GM18867 (cell line): ENCODE data around the gene GPRIN2.

ENCODE experiments used
- ATAC-seq: cut with Tn5 transposase; IDR thresholded peaks from one replicate; pipeline ENCODE4 v1.9.1; 2021; ENCODE audit warnings: mild to moderate bottlenecking, moderate library complexity; ENCODE audit not compliant: unreplicated experiment

The GPRIN2 gene

DNA sequence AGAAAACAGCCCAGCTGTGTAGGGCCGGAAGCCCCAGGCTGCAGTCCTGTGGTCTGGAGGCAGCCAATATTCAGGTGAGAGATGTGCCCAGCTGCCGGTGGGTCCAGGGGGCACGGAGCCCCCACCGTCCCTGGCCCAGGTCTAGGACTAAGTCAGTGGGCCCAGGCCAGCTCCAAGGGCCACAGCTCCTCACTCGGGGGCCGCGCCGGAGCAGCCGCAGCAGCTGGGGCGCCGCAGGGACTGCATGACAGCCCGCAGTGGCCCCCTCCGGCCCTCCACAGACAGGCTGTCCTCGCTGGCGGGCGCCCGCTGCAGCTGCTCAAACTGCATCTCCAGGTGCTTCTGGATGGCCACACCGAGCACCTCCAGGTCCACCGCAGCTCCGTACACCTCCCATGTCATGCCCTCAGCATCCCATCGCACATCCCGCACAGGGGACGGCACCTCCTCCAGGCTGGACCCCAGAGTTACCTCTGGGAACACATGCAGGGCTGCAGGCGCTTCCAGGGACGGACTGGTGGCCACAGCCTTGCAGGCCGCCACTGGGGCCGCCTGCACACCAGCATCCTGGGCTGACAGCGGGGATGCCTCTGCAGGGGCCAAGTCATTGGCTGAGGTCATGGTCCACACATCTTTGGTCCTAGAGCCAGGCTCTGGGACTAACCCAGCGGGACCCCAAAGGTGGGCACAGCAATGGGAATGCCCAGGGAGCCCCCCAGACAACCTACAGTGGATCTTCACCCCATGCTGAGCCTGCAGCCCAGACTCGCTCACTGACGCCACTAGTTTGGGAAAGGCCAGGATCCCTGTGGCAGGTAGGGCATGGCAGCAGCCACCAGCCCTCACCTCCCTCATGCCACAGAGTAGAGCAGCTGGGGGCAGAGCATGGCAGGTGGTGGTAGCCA is 7.0 kb downstream of the GPRIN2 start:
- no peak for ATAC-seq

DNA sequence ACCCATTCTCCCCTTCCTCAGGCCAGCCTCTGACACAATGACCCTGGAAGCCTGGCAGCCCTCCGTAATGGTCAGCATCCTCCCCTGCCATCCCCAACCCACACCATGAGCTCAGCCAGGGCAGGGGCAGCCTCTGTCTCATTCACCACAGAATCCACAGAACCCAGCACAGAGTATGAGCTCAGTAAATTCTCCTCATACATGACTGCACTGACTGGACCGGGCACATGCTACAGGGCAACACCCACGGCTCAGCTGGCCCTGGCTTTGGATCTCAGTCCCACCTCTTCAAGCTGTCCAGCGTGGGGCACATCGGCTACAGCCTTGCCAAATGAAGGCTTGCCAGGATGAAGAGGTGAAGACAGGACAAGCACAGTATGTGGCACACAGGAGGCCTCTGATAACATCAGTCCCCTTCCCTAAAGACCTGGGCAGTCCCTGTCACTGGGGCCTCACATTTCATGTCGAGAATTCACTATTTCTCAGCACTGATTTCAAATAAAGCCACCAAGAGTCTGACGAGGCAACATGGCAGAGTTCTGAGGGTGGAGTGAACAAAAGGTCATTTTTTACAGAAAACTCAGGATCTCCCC is 7.9 kb downstream of the GPRIN2 start:
- ATAC-seq = no peak

DNA sequence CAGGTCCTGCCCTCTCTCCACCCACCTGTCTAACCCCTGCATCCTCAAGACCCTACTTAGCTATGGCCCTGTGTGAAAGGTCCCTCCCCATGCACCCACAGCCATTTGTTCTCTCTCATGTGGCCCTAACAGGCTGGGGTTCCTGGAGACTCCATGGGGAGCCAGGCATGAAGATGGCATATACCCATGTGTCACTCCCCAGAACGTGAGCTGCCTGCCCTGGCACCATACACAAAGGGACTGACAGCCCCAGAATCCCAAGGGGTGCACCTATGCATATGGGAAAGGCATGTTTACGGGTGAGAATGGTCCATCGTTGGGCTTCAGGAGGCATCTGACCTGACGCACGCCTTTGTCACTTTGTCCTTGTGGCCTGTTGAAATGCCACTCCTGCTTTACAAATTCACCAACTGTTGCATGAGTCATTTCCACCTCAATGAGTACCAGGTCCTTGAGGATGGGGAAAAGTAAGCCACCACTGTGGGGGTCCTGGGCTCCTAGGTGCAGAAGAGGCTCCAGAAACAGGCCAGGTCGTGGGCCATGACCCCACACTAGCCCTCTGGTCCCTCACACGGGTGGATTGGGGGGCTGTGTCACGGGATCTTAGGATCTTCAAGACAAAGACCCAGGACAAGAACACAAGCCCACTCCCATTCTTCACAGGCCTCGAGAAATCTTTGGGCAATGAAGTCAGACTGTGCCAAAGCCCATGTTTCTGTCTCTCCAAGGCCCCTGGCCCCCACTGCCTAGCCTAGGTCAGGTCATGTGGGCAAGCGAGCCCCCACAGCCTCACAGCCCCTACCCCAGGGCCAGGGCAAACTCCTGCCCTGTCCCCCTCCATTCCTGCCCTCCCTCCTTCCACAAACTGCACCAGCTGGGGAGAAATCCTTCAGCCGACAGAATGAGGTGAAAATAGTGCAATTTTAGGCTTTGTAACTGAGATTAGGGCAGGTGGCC is 8.6 kb downstream of the GPRIN2 start:
- ATAC-seq = no peak

DNA sequence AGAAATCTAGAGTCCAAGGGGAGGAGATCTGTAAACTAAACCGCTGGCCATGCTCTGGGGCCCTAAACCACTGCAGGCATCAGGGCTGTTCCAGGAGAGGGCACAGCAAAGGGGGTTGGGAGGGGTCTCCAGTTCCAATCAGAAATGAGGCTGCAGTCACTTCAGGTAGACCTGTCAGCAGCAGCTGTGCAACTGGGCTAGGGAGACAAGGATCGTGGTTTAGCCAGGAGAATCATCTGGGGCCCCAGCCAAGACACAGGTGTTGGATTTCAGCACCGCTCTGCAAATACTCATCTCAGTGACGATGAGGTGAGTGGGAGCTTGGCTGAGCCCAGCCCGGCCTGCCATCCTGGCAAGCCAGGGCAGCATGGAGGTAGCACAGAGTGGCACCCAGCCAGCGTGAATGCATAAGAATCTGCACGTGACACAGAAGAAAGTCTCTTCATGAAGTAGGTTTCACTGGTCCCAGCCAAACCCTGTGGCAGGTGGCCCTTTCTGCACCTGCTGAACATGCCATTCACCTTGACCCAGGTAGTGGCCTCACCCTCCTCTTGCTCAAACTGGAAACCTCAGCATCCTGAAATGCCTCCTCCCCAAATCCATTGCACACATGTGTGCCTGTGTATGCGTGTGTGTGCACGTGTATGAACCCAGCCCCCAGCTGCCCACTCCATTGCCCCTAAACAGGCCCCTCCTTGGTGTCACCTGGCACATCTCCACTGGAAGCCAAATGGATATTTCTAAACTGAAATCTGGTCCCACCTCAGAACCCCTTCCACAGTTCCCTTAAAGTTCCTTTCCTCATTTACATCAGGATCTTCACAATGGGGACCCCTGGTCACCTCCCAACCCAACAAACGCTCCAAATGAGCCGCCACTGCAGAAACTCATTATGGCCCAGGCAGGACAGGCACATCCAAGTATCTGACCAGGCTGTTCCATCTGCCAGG is 9.6 kb downstream of the GPRIN2 start:
- ATAC-seq = no peak

DNA sequence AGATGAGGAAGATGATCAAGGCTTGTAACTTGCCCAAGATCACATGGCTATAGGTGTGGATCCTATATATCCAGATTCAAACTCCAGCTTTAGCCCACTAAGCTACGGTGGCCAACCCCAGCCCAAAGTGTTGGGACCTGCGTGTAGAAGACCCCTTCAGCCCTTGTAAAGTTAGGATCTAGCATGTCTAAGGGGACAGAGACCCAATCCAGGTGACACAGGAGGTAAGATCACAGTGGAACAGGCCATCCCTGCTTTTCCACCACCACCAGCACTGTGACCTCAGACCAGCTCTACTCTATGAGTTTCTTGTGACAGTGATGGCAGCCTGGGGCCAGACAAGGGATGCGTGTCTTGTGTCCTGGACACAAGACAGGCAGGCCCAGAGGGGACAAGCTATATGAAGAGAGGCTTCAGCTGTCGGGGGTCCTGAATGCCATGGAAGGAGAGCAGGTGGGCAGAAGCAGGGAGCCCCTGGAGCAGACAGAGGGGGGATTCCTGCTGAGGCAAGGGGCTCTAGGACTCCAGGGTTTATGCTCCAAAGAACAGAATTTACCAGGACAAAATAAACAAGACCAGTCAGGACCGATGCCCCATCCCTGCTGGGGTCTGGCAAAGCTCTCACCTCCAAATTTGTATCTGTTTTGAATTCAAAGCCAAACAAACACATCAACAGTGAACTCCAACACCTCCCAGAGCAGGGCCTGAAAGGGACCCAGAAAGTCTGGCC is 10.4 kb downstream of the GPRIN2 start:
- ATAC-seq = no peak

DNA sequence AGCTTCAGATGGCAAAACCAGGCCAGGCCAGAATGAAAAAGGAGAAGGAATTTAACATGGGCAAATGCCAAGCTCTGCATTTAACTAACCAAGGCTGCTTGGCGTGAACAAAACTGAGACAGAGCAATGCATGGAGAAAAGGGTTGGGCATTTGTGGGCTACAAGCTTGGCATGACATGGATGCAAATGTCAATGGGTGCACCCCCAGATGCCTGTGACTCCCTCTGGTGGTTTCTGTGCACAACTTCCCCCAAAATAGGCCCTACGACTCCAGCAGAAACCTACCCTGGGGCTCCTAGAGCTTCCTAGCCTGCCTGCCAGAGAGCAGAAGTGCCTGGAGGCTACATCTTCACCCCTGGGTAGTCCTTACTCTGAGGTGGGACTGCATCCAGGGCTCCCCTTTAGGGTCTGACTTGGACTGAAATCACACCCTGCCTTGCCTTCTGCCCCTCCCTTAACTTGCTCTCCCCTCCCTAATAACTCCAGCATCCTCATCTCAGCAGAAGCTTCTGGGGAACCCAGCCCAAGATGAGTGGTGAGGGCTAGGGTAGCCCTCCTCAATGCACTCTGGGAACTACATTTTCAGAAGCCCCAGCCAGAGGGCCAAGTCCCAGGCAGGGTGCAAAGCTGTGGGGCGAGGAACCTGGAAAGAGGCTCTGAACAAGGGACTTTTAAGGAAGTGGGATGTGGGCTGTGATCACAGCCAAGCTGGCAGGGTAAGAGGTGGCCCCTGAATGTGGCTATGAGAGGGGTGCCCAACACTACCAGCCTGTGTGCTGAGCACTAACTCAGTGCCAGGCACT is 11.3 kb downstream of the GPRIN2 start:
- ATAC-seq = no peak

DNA sequence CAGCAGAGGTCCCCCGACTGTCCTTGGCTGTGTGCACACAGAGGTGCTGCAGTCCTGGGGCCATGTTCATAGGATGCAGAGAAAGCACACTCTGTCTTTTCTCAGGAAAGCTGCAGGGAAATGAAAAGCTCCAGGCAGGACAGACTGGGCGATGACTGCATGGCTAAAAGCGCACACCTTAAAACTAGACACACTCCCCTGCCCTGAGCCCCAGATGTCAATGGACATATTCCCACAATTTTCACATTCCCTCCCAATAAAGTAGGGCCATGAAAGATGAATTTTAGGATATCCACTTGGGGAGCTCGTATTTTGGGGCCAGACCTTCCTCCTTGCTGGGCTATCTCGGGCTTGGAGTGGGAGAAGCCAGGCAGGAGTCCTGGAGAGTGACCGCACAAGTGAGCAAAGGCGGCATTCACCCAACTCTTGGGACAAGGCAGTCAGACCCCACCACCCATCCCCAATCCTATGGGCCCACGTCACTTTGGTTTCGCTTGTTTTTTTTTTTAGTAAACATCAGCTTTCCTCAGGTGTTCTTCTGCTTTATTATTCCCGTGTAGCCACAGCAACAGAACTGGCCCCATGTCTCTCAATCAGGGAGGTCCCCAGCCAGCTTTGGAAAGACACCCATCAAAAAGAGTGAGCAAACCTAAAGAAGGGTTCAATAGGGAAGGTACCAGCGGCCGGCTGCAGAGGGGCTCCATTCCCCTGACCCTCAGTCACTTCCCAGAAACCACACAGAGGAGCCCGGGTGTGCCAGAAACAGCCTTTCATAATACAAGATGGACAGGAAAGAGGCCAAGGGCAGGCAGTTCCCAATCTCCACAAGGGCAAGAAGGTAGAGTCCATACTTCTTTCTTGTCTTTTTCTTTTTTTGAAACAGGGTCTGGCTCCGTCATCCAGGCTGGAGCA is 12.7 kb downstream of the GPRIN2 start:
- ATAC-seq = no peak

DNA sequence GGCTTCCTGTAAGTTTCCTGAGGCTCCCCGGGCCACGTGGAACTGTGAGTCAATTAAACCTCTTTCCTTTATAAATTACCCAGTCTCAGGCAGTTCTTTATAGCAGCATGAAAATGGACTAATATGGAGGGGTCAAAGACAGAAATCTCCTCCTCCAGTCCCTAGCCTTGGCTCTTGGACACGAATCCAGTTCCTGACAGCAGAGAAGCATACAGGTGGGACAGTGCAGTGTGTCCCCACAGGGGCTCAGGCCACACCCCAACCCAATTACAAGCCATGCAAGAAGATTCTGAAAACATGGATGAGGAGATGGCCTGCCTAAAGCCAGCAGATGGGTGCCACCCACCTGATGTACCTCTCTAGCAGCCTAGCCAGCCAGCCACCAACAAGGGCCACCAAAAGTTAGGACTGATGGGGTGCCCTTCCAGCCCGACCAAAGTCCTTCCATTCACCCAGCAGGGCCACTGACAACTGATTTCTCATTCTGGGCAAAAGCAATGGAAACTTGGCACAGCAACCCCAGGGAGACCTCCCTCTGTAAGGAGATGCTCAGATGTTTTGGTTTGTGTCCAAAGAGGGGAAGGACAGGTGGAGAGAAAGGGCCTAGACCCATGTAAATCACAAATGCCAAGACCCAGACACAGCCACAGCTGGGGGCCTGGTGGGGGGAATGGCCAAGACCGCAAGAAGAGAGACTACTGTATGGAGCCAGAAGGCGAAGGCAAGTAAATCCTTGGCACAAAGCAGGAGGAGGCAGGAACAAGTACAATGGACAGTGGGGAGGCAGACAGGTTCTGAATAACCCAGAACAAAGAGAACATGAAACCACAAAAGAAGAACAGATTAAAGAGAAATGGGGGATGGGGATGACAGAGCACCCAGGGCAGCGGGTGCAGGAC is 13.6 kb downstream of the GPRIN2 start:
- ATAC-seq = no peak

DNA sequence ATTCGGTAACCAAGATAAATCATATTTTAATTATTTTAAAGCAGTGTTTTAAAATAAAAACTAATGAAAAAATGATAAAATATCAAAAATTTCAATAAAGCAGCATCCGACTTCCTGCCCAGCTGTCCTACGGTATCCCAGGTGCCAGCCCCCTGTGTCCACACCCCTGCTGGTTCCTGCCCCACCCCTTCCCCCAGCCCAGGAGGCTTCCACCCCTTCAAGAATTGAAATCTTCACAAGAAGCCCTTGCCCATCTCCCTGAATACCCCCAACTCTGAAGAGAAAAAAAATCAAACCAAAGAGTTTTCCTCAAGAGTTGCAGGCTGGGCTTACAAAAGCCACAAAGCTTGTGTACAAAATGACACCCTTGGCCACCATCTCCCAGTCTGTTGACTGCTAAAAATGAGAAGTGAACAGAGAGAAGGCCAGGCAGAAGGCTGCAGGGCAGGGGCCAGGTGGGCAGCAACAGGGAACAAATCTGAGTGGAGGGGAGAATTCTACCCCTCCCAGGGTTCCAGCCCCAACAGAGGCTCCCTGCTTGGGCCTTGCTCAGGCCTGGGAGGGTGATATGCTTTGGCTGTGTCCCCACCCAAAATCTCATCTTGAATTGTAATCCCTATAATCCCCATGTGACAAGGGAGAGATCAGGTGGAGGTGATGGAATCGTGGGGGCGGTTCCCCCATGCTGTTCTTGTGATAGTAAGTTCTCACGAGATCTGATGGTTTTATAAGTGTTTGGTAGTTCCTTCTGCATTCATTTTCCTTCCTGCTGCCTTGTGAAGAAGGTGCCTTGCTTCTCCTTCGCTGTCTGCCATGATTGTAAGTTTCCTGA is 14.5 kb downstream of the GPRIN2 start:
- ATAC-seq = no peak

DNA sequence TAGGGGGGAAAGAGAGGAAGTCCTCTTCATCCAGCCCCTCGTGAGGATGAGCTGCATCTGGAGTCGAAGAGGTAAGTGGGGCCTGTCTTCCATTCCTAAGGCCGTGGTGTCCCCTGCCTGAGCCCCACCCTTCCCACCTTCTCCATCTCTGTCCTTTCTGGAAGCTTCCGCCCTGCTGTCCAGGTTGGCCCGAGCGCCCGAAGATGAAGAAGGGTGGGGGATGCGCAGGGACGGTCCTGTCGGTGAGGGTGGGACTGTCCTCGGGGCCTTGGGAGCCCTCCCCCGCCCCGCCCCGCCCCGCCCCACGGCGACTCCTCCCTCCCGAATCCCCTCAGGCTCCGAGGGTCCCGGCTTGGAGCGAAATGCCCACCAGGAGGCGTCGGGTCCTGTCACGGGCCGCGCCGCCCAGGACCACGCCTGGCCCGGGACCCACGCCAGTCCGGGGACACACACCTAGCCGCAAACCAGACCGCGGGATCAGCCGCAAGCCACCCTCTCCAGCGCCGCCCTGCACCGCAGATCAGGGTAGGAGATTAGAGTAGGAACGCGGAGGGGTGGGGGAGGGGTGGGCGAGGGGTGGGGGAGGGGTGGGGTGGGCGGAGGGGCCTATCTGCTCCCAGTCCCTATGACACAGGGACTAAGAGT is 15.3 kb downstream of the GPRIN2 start:
- ATAC-seq = no peak

DNA sequence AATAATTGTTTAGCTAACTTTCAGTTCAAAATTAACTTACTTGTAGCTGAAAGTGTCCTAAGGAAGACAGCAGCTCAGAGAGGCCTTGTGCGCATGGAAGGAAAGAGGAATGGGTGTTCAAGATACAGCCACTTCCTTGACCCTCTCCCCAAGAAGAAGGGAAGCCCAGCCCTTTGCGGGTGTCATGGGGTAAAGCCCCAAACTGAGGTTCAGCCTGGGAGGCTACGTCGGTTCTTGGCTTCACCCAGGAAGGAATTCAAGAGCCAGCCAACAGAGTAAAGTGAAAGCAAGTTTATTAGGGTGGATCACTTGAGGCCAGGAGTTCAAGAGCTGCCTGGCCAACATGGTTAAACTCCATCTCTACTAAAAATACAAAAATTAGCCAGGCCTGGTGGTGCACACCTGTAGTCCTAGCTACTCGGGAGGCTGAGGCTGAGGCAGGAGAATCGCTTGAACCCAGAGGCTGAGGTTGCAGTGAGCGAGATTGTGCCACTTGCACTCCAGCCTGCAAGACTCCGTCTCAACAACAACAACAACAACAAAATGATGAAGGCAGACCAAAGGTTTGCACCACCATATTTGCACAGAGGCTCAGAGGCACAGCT is 15.9 kb downstream of the GPRIN2 start:
- ATAC-seq = no peak

DNA sequence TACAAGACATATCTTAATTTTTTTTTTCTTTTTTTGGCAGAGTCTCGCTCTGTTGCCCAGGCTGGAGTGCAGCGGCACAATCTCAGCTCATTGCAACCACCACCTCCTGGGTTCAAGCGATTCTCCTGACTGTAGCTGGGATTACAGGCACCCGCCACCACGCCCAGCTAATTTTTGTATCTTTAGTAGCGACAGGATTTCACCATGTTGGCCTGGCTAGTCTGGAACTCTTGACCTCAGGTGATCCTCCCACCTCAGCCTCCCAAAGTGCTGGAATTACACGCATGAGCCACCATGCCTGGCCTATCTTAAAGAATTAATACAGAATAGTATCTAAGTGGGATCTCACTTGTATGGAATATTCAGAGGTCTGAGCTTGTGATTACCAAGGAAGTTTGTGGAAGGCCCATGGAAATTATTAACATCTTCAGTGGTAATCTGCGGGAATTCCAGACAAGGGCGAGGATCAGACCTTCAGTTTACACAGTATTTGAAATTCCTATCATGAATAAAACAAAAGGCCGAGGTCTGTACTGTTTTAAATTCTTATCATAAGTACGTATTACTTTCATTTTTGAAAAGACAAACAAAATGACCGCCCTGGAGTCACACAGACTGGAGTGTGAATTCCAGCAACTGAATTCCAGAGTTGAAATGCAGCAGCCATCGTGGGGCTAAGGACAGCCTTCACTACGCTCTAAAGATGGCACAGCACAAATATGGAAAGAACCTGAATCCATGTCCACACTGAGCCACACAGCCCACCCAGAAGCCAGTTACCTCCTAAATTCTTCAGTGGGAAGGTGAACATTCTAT is 16.7 kb downstream of the GPRIN2 start:
- no peak for ATAC-seq

DNA sequence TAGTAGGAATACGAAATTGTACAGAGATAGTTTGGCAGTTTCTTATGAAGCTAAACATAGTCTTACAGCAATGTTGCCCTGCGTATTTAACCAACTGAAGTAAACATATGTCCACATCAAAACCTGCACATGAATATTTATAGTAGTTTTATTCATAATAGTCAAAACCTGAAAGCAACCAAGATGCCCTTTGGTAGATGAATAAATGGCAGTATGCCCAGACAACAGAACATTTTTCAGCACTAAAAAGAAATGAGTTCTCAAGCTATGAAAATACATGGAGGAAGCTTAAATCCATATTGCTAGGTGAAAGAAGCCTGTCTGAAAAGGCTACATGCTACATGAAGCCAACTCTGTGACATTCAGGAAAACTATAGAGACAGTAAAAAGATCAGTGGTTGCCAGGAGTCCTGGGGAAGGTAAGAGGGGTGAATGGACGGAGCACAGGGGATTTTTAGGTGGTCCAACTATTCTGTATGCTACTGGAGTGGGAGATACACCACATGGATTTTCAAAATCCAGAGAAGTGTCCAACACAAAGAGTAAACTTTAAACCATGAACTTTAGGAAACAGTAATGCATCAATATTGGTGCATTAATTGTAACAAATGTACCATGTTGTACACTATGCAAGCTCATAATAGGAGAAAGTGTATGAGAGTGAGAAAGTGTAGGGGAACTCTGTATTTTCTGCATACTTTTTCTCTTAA is 17.6 kb downstream of the GPRIN2 start:
- ATAC-seq = no peak
